Thyroid gland (tissue), 4 donors: Measurements from ENCODE around the gene LDB2. TPM values are rescaled to one million over a fixed set of nuclear protein-coding genes. Genes with fewer than 3 reads are reported as not detected.

Experiments used
- DNase-seq, 2 donors: peaks; one replicate each; pipeline ENCODE4 v3.0.0-alpha.2; 2019
- H3K27ac ChIP-seq, 3 donors: fragments of 200-600 bp; sonication (generic); 1 replicate in 2 of 3; 2 replicates in 1 of 3; pipeline ENCODE4 v1.5.1; 2016 to 2019; ENCODE audit warnings: mild to moderate bottlenecking in 1 of 3, moderate library complexity in 1 of 3
- H3K27me3 ChIP-seq: fragments of 200-600 bp; sonication (generic); one replicate; pipeline ENCODE4 v1.5.1; 2019
- H3K36me3 ChIP-seq, 2 donors: fragments of 200-600 bp; sonication (generic); one replicate each; pipeline ENCODE4 v1.5.1; 2016 to 2019
- H3K4me1 ChIP-seq, 2 donors: fragments of 200-600 bp; sonication (generic); one replicate each; pipeline ENCODE4 v1.5.1; 2017 to 2019
- H3K4me3 ChIP-seq, 3 donors: fragments of 200-600 bp; sonication (generic); replicated peaks in 1 of 3; 1 replicate in 2 of 3; 2 replicates in 1 of 3; pipeline ENCODE4 v1.5.1; 2016; ENCODE audit warnings: mild to moderate bottlenecking in 1 of 3
- H3K9me3 ChIP-seq: fragments of 200-600 bp; sonication (generic); one replicate; pipeline ENCODE4 v1.5.1; 2017
- POLR2A ChIP-seq, 2 donors: fragments of 450-650 bp; IDR thresholded peaks; one replicate each; pipeline ENCODE4 v1.6.1; 2017; ENCODE audit warnings: antibody characterized with exemption in 2 of 2, mild to moderate bottlenecking in 2 of 2, moderate library complexity in 1 of 2
- WGBS, 2 donors: methylation state at CpG; one replicate each; pipeline ENCODE4 v1.1.5; 2017; 5-methylcytosine and 5-hydroxymethylcytosine counted together
- intact Hi-C: fragments of 100-400 bp; cut with DNase I; formaldehyde crosslinking; loops from one replicate; pipeline ENCODE4 v1.15.1; 2023
- total RNA-seq, 4 donors: library from RNA; depleted of rRNA; stranded (reverse); fragments of >200 nt; gene quantifications; one replicate each; pipeline ENCODE4 v1.2.3, GENCODE V29; 2016
- TF ChIP-seq, protein P1 (sequence below), 6 experiments: fragments of 200-600 bp in 3 of 6; fragments of 450-650 bp in 3 of 6; sonication (generic) in 3 of 6; IDR thresholded peaks; one replicate each; pipeline ENCODE4 v1.5.1; 2016 to 2019; ENCODE audit warnings: antibody characterized with exemption in 6 of 6, mild to moderate bottlenecking in 2 of 6, inconsistent platforms in 1 of 6, moderate library complexity in 1 of 6

LDB2 gene
- total RNA-seq, 4 donors from 2014 or later, result 19.9 to 71.5 (median 41.1) TPM

DNA sequence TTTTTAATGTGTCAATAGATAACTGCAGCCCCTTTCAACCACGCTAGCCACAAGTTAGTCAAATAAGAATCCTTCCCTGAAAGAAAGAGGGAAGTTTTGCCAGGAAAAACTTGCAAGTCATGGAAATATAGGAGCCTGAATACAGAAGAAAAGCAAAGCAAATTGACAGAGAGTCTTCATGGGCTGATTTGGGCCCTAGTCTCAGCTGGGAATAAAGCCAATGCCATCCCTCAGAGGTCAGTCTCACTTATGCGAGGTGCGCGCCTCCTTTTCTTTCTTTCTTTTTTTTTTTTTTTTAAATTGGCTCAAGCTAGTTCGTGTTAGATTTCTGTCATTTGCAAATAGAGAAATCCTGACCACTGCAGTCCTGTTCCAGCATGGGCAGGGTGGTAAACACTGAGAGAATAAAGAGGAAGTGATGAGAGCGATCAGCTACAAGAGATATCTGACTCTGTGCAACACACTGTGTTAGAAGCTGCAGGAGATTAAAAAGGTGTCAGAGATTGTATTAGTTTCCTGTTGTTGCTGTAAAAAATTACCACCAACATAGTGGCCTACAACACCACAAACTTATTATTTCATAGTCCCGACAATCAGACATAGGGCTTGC is 299.7 kb downstream of the LDB2 start:
- H3K27ac ChIP-seq, result no peak overlapping the region

DNA sequence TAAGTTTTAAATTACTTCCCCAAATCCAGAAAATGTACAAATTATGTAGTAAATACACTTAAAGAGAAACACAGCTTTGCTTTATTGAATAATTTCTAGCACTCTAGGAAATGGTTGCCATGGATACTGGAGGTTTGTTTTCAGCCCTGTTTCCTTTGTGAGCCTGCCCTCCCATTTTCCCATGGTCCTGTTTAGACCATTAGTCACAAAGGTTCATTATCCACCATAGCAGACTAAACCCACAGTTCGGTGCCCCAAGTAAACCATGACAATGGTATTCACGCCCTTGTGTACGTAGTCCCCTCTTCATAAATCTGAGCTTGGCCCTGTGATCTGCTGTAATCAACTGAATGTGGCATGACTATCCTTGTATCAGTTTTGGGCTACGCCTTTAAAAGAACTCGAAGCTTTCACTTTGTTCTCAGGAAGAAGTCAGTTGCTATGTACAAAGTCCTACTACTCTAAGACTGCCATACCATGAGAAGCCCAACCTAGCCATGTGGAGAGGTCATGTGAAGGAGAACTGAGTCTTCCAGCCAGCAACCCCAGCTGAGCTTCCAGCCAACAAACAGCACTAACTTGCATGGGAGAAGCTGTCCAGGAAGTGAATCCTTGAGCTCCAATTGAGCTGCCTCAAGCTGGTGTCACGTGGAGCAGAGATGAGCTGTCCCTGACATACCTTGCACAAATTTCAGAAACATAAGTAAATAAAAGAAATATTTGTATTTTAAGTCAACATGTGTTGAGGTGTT is 300.4 kb downstream of the LDB2 start:
- whole genome bisulfite sequencing, 2 donors, result 86 to 88% methylated on average over 6 of the region's 6 CpGs
- Histone ChIP-seq H3K27ac (no peak overlapping the region), H3K36me3 (no peaks in the 10 kb centered on the region), H3K4me1 (peaks cover 4 to 6% of the 10 kb centered on the region in 2 donors), H3K9me3 (no peaks in the 10 kb centered on the region), H3K4me3 (no peak overlapping the region), H3K27me3 (no peaks in the 10 kb centered on the region)
- intact Hi-C loops, result no loop called here
- TF ChIP-seq, protein P1, sequence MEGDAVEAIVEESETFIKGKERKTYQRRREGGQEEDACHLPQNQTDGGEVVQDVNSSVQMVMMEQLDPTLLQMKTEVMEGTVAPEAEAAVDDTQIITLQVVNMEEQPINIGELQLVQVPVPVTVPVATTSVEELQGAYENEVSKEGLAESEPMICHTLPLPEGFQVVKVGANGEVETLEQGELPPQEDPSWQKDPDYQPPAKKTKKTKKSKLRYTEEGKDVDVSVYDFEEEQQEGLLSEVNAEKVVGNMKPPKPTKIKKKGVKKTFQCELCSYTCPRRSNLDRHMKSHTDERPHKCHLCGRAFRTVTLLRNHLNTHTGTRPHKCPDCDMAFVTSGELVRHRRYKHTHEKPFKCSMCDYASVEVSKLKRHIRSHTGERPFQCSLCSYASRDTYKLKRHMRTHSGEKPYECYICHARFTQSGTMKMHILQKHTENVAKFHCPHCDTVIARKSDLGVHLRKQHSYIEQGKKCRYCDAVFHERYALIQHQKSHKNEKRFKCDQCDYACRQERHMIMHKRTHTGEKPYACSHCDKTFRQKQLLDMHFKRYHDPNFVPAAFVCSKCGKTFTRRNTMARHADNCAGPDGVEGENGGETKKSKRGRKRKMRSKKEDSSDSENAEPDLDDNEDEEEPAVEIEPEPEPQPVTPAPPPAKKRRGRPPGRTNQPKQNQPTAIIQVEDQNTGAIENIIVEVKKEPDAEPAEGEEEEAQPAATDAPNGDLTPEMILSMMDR (IDR thresholded peaks at IDR 0.05), result no peak
- TF ChIP-seq POLR2A (IDR thresholded peaks at IDR 0.05), result no peak
- DNase-seq, result no peak

More for the DNA sequence above, 299.7 kb downstream of the LDB2 start:
- 60 to 78% methylated on average over 7 of the region's 7 CpGs for WGBS, 2 donors
- no peak for TF ChIP-seq POLR2A (IDR thresholded peaks at IDR 0.05)
- TF ChIP-seq, protein P1 (IDR thresholded peaks at IDR 0.05), result no peak
- no peak for DNase-seq
- Histone ChIP-seq H3K4me3 (no peak overlapping the region), H3K36me3 (no peaks in the 10 kb centered on the region), H3K9me3 (no peaks in the 10 kb centered on the region), H3K4me1 (peaks cover 4 to 6% of the 10 kb centered on the region in 2 donors), H3K27me3 (no peaks in the 10 kb centered on the region)
- intact Hi-C loops, result no loop called here

DNA sequence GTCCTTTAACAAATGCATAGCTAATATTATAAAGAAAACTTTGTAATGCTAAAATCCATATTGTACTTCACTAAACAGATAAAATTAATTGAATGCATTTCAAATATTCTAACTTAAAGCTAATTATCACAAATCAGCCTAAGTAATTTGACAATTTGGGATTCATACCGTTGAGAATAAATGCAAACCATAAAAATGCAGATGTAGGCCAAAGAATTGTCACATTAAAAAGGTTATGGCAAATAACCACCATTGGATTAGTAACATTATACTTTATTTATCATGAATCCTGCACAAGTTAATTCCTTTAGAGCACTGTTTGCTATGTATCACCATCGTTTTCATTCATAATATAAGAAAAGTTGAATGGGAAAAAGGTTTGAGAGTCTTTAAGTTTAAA is 301.0 kb downstream of the LDB2 start:
- H3K4me3 ChIP-seq, result no peak overlapping the region
- WGBS, 2 donors, result 42% methylated on average over 2 of the region's 2 CpGs
- peaks cover 4 to 6% of the 10 kb centered on the region in 2 donors for H3K4me1 ChIP-seq
- no peak for TF ChIP-seq POLR2A (IDR thresholded peaks at IDR 0.05)
- TF ChIP-seq, protein P1 (IDR thresholded peaks at IDR 0.05), result no peak
- no peaks in the 10 kb centered on the region for H3K9me3 ChIP-seq
- no peak overlapping the region for H3K27ac ChIP-seq
- H3K36me3 ChIP-seq, result no peaks in the 10 kb centered on the region
- intact Hi-C loops, result no loop called here
- H3K27me3 ChIP-seq, result no peaks in the 10 kb centered on the region
- no peak for DNase-seq

DNA sequence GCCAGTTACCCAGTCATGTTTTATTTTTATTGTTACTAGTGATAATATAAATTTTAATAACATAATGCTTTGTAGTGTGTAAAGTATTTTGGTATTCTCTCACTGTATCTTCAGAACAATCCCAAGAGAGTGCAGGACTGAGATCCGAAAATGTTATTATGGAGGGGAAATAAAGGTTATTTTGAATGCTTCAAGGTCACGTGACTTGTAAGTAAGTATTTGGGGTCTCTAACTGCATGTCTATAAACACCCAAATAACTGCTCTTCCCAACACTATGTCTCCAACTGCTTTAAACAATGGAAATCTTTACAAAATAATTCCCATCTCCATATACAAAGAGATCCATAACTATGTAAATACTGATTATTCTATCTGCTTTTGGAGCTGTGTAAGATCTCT is 302.2 kb downstream of the LDB2 start:
- no peaks in the 10 kb centered on the region for H3K36me3 ChIP-seq
- no peak for TF ChIP-seq POLR2A (IDR thresholded peaks at IDR 0.05)
- TF ChIP-seq, protein P1 (IDR thresholded peaks at IDR 0.05), result no peak
- H3K9me3 ChIP-seq, result no peaks in the 10 kb centered on the region
- WGBS, 2 donors, result 79 to 89% methylated on average over 2 of the region's 2 CpGs
- intact Hi-C loops, result no loop called here
- no peak overlapping the region for H3K27ac ChIP-seq
- DNase-seq, result no peak
- no peak overlapping the region for H3K4me3 ChIP-seq
- H3K27me3 ChIP-seq, result no peaks in the 10 kb centered on the region
- peaks cover 4 to 6% of the 10 kb centered on the region in 2 donors for H3K4me1 ChIP-seq

DNA sequence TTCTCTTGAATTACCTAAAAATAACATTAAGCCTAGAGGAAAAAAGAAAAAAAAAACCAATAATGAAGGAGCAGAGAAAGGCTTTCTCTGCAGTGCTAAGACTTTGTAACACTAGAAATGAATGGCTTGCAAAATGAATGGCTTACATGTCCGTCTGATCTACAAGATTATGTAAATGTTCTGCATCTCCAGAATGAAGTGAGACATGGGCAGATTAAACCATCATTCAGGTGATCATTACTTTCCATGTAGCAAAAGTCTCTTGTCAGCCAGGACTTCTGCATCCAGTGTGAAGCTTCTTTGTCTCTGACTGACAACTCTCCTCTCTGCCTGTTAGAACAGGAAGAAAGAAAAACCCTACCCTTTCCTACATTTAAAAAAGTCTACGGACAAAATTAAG is 304.3 kb downstream of the LDB2 start:
- intact Hi-C loops, result no loop called here
- DNase-seq, result no peak
- 79 to 88% methylated on average over 2 of the region's 2 CpGs for WGBS, 2 donors
- H3K9me3 ChIP-seq, result no peaks in the 10 kb centered on the region
- H3K4me1 ChIP-seq, result peaks cover 4 to 6% of the 10 kb centered on the region in 2 donors
- H3K27ac ChIP-seq, result no peak overlapping the region
- no peaks in the 10 kb centered on the region for H3K36me3 ChIP-seq
- H3K4me3 ChIP-seq, result no peak overlapping the region
- TF ChIP-seq POLR2A (IDR thresholded peaks at IDR 0.05), result no peak
- TF ChIP-seq, protein P1 (IDR thresholded peaks at IDR 0.05), result no peak
- H3K27me3 ChIP-seq, result no peaks in the 10 kb centered on the region
